Stimulated activated CD8-positive, alpha-beta memory T cell treated with anti-CD3 and anti-CD28 coated beads, Interleukin-12 subunit alpha, Interleukin-12 subunit beta, amount 100 ng/mL, for 1 hour (primary cell): ENCODE results near the gene ST6GAL1.
"Not testable (repeated sequence)": the region's sequence is repeated elsewhere in the genome, so short reads cannot be mapped to it uniquely, and the experiment has no call there.

Source experiments
- DNase-seq: peaks from one replicate; pipeline ENCODE4 v3.0.0-alpha.2; 2020; ENCODE audit warnings: low read depth

ST6GAL1 gene, protein sequence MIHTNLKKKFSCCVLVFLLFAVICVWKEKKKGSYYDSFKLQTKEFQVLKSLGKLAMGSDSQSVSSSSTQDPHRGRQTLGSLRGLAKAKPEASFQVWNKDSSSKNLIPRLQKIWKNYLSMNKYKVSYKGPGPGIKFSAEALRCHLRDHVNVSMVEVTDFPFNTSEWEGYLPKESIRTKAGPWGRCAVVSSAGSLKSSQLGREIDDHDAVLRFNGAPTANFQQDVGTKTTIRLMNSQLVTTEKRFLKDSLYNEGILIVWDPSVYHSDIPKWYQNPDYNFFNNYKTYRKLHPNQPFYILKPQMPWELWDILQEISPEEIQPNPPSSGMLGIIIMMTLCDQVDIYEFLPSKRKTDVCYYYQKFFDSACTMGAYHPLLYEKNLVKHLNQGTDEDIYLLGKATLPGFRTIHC

DNA sequence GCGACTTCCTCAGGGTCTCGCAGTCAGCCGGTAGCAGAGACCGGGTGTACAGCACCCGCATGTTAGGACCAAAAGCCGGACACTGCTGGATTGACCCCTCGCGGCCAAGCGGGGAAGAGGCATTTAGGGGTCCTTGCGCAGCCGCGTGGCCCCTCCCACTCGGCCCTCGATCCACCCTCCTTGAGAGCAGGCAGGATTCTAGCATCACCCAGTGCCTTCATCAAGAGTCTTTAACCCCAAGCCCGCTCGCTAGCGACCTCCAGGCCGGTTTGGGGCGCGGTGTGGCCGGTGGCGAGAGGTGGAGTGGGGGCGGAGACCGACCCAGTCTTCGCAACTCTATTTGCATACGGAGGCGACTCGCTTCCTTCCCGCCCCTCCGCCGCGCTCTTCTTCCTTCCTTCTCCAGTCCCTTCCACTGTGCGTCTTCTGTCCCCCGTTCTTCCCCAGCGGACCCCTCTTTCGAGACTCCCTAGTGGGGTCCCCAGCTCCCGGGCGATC lies at the start of gene ST6GAL1:
TSS of gene ST6GAL1 (plus strand) at position 384 of the 498 bp plus-strand sequence. CDS start 112,178 bp downstream, outside the sequence.
- DNase-seq = peak; percentile 38

DNA sequence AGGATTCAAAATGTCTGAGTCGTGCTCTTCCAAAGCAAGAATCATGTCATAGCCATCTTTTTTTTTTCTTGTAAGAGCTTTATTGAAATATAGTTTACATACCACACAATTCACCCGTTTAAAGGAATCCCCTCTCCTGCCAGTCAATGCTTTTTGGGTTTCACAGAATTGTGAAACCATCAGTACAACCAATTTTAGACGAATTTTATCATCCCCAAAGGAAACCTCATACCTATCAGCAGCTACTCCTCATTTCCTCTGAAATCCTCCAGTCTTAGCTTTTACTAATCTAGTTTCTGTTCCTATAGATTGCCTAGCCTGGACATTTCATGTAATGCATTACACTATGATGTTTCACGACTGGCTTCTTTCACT lies 48.2 kb upstream of the ST6GAL1 start:
- DNase-seq = no peak

DNA sequence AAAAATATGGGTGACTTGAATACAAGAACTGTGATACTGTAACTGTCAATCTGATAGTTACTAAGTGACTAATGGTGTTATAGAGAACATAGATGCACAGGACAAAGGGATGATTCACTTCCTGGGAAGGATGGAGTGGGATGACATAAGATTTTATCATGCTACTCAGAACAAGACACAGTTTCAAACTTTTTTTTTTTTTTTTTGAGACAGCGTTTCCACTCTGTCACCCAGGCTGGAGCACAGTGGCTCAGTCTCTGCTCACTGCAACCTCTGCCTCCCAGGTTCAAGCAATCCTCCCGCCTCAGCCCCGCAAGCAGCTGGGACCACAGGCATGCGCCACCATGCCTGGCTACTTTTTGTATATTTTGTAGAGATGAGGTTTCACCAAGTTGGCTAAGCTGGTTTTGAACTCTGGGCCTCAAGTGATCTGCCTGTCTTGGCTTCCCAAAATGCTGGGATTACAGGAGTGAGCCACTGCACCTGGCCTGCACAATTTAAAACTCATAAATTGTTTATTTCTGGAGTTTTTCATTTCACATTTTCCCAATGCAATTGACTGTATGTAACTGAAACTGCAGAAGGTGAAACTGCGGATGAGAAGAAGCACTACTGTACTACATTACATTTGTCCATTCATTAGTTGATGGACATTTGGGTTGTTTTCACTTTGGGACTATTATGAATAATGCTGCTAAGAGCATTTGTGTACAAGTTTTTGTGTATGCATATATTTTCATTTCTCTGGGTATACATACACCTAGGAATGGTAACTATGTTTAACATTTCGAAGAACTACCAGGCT lies 47.2 kb upstream of the ST6GAL1 start:
- no peak for DNase-seq

GRCh38 chr3:186883686-186884058 lies 46.7 kb upstream of the ST6GAL1 start:
- no peak for DNase-seq

DNA sequence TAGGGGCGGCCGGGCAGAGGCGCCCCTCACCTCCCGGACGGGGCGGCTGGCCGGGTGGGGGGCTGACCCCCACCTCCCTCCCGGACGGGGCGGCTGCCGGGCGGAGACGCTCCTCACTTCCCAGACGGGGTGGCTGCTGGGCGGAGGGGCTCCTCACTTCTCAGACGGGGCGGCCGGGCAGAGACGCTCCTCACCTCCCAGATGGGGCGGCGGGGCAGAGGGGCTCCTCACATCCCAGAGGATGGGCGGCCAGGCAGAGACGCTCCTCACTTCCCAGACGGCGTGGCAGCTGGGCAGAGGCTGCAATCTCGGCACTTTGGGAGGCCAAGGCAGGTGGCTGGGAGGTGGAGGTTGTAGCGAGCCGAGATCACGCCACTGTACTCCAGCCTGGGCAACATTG lies 45.5 kb upstream of the ST6GAL1 start:
- not testable (repeated sequence) for DNase-seq

DNA sequence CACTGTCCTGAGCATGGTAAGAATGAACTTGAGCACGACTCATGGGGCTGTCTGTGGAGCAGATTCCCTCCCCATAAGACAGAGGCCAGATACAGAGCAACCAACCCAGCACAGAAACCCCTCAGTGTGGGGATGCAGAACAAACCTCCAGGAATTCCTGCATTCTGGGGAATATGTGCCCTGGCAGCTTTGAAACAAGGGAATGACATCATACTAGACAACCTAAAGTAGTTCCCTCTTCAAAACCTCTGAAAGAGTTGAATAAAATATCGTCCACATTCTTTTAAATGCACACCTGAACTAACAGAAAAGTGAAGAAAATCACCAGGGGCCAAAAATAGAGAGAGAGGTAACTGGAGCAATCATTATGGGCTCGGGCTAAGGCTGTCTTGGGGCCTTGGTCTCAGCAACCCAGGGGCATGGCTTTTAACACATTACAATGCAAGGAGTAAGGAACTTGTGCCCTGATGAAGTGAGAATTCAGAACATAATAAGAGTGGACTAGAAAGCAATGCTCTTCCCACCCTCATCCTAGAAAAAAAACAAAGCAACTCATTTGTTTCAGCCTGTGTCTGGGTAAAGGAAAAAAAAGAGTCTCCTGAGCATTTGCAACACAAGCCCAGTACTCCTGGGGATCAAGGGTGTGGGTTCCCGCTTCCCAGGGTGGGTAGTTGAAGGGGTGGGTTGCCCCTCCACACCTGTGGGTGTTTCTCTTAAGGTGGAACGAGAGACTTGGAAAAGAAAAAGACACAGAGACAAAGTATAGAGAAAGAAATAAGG lies 43.9 kb upstream of the ST6GAL1 start:
- no peak for DNase-seq

- not testable (repeated sequence) for DNase-seq
Measured at GRCh38 chr3:186887507-186887938, 42.8 kb upstream of the ST6GAL1 start.

GRCh38 chr3:186888569-186888968 lies 41.8 kb upstream of the ST6GAL1 start:
- DNase-seq = no peak

GRCh38 chr3:186889698-186890097 lies 40.6 kb upstream of the ST6GAL1 start:
- DNase-seq = not testable (repeated sequence)

- DNase-seq = no peak
Measured at GRCh38 chr3:186890911-186891310, 39.4 kb upstream of the ST6GAL1 start.

DNA sequence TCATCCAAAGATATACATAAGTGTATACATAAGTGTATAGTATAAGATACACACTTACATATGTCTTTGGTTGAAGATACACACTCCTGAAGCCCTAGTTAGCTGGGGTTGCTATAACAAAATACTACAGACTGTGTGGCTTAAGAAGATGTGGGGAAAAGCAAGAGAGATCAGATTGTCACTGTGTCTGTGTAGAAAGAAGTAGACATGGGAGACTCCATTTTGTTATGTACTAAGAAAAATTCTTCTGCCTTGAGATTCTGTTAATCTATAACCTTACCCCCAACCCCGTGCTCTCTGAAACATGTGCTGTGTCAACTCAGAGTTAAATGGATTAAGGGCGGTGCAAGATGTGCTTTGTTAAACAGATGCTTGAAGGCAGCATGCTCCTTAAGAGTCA lies 37.3 kb upstream of the ST6GAL1 start:
- not testable (repeated sequence) for DNase-seq

DNA sequence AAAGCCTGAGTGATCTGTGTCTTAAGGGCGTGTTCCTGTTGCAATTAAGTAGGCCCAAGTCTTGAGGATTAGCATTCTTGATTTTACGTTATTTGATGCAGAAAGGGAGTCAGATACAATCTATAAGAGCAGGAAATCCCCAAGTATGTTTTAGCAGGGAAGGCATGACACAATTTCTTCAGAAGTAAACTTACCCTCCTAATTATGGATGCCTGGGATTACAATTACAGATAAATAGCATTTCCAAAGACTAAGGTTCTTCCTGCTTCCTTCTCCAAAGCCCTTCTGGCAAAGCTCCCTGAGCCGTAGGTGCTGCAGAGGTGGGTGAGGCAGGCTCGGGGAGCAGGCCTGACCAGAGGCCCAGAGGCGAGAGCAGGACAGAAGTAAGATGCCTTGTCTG lies 34.9 kb upstream of the ST6GAL1 start:
- DNase-seq = no peak

DNA sequence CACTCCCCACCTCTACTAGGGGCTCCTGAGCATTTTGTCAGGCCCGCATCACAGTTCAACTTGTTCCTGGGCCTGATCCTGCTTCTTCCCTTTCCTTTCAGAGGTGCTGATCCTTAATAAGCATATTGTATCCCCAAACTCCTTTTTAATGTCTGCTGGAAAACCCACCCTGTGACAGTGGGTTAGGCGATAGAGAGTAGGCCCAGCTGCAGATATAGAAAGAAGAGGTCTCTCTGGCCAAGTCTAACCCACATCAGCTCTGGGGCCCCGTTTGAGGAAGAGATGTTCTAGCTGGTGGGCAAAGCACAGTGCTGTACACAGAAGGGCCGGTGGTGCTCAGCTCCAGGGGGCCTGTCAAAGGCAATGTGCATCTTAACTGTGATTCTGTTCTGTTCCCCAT lies 34.3 kb upstream of the ST6GAL1 start:
- no peak for DNase-seq

GRCh38 chr3:186896875-186897274 lies 33.5 kb upstream of the ST6GAL1 start:
- DNase-seq = no peak

DNA sequence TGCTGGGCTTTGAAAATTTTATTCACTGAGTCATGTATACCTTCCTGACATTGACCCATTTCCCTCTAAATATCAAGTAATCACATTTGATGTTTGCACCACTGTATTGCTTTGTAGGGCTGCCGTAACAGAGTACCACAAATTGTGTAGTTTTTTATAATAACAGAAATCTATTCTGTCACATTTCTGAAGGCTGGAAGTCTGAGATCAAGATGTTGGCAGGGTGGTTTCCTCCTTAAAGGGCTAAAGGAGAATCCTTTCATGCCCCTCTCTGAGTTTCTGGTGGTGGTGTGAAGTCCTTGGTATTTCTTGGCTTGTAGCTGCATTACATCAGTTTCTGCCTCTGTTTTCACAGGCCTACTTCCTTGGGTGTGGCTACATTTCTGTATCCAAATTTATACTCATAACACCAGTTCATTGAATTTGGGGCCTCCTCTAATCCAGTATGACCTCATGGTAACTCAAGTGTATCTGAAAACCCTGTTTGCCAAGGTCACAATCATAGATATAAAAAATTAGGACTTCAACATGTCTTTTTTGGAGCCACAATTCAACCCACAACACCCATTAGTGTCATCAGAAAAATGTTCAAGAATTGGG lies 29.1 kb upstream of the ST6GAL1 start:
- DNase-seq = no peak

DNA sequence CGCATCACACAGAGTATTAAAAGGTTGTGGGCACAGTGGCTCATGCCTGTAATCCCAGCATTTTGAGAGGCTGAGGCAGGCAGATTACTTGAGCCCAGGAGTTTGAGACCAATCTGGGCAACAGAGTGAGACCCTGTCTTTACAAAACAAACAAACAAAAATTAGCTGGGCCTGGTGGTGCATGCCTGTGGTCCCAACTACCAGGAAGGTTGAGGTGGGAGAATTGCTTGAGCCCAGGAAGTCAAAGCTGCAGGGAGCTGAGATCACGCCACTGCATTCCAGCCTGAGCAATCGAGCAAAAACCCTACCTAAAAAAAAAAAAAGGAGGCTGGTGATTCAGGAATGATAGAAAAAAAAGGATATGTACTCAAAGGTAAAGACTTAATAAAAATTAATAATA lies 28.2 kb upstream of the ST6GAL1 start:
- no peak for DNase-seq

GRCh38 chr3:186902713-186903112 lies 27.6 kb upstream of the ST6GAL1 start:
- DNase-seq = no peak

- DNase-seq = not testable (repeated sequence)
Measured at GRCh38 chr3:186903676-186904075, 26.6 kb upstream of the ST6GAL1 start.

GRCh38 chr3:186907075-186907474 lies 23.3 kb upstream of the ST6GAL1 start:
- not testable (repeated sequence) for DNase-seq

- peak; percentile 63 for DNase-seq
Measured at GRCh38 chr3:186909078-186909853, 21.1 kb upstream of the ST6GAL1 start.
